ENCODE results near the gene FBXL20.

GRCh38 chr17:39208136-39208535, 193.3 kb downstream of the FBXL20 start:
- TF ChIP-seq CTCF (IDR thresholded peaks at IDR 0.05) (no peak), POLR2A (IDR thresholded peaks at IDR 0.05) (no peak)
